ENCODE measurements around the gene CDH13. TPM values are rescaled to one million over a fixed set of nuclear protein-coding genes. Genes with fewer than 3 reads are reported as not detected.

CDH13 gene
- total RNA-seq, 1 donor from 2014 or later, result 46.4 TPM

DNA sequence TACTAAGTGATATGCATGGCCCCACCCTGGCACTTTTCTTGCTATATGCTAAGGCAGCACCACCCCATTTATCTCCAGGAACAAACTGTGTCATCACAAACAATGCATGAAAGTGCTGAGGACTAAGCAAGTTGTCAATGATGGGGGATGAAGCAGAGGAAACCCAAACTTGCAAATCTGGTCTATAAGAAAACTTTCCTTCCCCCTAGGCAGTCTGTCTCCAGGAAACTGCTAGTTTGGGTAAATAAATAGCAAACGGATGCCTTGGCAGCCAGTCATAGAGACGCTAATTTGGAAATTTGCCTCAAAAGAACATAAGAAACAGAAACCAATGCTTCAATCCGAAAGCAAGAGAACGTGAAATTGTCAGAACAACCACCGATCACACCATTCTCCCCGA lies 1175.4 kb downstream of the CDH13 start:
- Mint-ChIP-seq H3K27ac (peak overlapping the region; percentile 71), H3K9me3 (no peaks in the 10 kb centered on the region), H3K4me3 (peak overlapping the region; percentile 33), H3K4me1 (ENCODE audit: unreplicated experiment) (peaks cover 16% of the 10 kb centered on the region), H3K27me3 (peaks cover 3% of the 10 kb centered on the region), H3K36me3 (no peaks in the 10 kb centered on the region)
- no peak for TF ChIP-seq CTCF (conservative IDR thresholded peaks at IDR 0.05)
- DNase-seq (ENCODE audit: extremely low spot score, unreplicated experiment), result no peak

GRCh38 chr16:83802554-83803205 lies 1175.9 kb downstream of the CDH13 start:
- peaks cover 3% of the 10 kb centered on the region for H3K27me3 Mint-ChIP-seq
- H3K4me3 Mint-ChIP-seq, result peak overlapping the region; percentile 33
- DNase-seq (ENCODE audit: extremely low spot score, unreplicated experiment), result no peak
- peak overlapping the region; percentile 71 for H3K27ac Mint-ChIP-seq
- H3K9me3 Mint-ChIP-seq, result no peaks in the 10 kb centered on the region
- H3K36me3 Mint-ChIP-seq, result no peaks in the 10 kb centered on the region
- H3K4me1 Mint-ChIP-seq (ENCODE audit: unreplicated experiment), result peaks cover 16% of the 10 kb centered on the region
- no peak for TF ChIP-seq CTCF (conservative IDR thresholded peaks at IDR 0.05)

GRCh38 chr16:83803811-83804210 lies 1177.0 kb downstream of the CDH13 start:
- Mint-ChIP-seq H3K4me3 (no peak overlapping the region), H3K36me3 (peaks cover 1% of the 10 kb centered on the region), H3K27me3 (peaks cover 3% of the 10 kb centered on the region), H3K4me1 (ENCODE audit: unreplicated experiment) (peaks cover 21% of the 10 kb centered on the region), H3K9me3 (no peaks in the 10 kb centered on the region), H3K27ac (peak overlapping the region; percentile 75)
- TF ChIP-seq CTCF (conservative IDR thresholded peaks at IDR 0.05), result no peak
- no peak for DNase-seq (ENCODE audit: extremely low spot score, unreplicated experiment)

- no peak for DNase-seq (ENCODE audit: extremely low spot score, unreplicated experiment)
- Mint-ChIP-seq H3K27me3 (peaks cover 3% of the 10 kb centered on the region), H3K4me1 (ENCODE audit: unreplicated experiment) (peaks cover 27% of the 10 kb centered on the region), H3K27ac (peak overlapping the region; percentile 75), H3K4me3 (no peak overlapping the region), H3K36me3 (peaks cover 7% of the 10 kb centered on the region), H3K9me3 (no peaks in the 10 kb centered on the region)
- no peak for TF ChIP-seq CTCF (conservative IDR thresholded peaks at IDR 0.05)
These were observed 1177.6 kb downstream of the CDH13 start for GRCh38 chr16:83804366-83804765.

DNA sequence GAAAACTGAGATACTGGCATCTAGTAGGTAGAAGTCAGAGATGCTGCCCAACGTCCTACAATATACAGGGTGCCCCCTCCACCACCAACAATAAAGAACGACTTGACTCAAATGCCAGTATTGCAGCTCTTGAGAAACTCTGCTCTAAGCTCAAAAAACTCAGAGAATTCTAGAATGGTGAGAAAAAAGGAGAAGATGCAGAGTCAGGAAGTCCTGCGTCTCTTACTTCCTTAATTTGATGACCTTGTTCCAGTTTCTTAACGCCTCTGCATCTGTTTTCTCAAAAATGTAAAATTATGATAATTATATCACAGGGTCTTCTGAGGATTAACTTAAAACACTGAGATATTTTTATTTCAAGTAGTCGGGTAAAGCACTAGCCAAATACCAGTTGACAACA lies 1179.3 kb downstream of the CDH13 start:
- no peak for TF ChIP-seq CTCF (conservative IDR thresholded peaks at IDR 0.05)
- no peak overlapping the region for H3K27ac Mint-ChIP-seq
- peaks cover 3% of the 10 kb centered on the region for H3K27me3 Mint-ChIP-seq
- H3K36me3 Mint-ChIP-seq, result peaks cover 10% of the 10 kb centered on the region
- H3K9me3 Mint-ChIP-seq, result no peaks in the 10 kb centered on the region
- peaks cover 34% of the 10 kb centered on the region for H3K4me1 Mint-ChIP-seq (ENCODE audit: unreplicated experiment)
- peak overlapping the region; percentile 33 for H3K4me3 Mint-ChIP-seq
- no peak for DNase-seq (ENCODE audit: extremely low spot score, unreplicated experiment)
